ENCODE results near the gene CACNA1B. TPM values are rescaled to one million over a fixed set of nuclear protein-coding genes. Genes with fewer than 3 reads are reported as not detected.

CACNA1B gene
- total and polyA plus RNA-seq, 2 donors (not counting 1 experiment from before 2014, with no cell fraction given): 0.15 TPM; not detected in 1

DNA sequence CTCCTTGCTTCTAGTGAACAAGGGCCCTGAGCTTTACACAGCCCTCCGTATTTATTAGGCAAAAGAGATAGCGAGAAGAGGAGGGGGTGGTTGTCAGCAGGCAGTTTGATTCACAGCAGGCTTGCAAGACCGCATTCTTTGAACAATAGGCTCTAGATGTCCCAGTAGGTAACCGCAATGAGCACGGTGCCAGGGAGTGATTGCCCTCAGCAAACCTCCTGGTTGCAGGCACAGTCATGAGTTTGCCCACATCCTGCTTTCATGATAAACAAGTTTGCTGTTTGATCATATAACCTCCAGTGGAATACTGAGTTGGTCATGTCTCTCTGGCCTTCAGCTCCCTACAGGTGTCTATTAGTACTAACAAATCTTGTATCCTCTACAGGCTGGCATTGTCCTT lies 66.1 kb downstream of the CACNA1B start:
- Mint-ChIP-seq H3K9me3 (ENCODE audit: insufficient read depth) (peaks cover 10% of the 10 kb centered on the region), H3K27ac (no peak overlapping the region), H3K27me3 (peaks cover under 1% of the 10 kb centered on the region)

DNA sequence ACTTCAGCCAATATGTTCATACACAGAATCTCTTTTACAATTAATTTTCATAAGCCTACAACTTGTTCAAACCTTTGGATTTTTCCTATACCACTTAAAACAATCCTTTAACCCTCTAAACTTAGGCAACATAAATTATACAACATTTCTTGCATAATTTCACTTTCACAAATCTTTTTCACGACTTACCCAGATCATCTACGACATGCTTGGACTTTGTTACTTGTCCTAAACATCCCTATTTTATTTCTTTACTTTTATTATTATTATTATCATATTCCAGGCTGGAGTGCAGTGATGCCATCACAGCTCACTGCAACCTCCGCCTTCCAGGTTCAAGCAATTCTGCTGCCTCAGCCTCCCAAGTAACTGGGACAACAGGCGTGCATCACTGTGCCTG lies 68.0 kb downstream of the CACNA1B start:
- intact Hi-C loops (cut with micrococcal nuclease): no loop called here
- ChIA-PET POLR2A (no interaction called here), CTCF (no interaction called here)
- H2AFZ ChIP-seq (ENCODE audit: insufficient read depth, low read depth, low read length, poor library complexity, severe bottlenecking): no peak overlapping the region
- DNase-seq (no peak), ATAC-seq (ENCODE audit: low read depth) (no peak)
- no peak for TF ChIP-seq EZH2 (IDR thresholded peaks at IDR 0.05; ENCODE audit: borderline replicate concordance, insufficient read depth, low read depth, low read length, poor library complexity, severe bottlenecking)
- TF ChIP-seq, protein P1, sequence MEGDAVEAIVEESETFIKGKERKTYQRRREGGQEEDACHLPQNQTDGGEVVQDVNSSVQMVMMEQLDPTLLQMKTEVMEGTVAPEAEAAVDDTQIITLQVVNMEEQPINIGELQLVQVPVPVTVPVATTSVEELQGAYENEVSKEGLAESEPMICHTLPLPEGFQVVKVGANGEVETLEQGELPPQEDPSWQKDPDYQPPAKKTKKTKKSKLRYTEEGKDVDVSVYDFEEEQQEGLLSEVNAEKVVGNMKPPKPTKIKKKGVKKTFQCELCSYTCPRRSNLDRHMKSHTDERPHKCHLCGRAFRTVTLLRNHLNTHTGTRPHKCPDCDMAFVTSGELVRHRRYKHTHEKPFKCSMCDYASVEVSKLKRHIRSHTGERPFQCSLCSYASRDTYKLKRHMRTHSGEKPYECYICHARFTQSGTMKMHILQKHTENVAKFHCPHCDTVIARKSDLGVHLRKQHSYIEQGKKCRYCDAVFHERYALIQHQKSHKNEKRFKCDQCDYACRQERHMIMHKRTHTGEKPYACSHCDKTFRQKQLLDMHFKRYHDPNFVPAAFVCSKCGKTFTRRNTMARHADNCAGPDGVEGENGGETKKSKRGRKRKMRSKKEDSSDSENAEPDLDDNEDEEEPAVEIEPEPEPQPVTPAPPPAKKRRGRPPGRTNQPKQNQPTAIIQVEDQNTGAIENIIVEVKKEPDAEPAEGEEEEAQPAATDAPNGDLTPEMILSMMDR (IDR thresholded peaks at IDR 0.05): no peak
- no peak overlapping the region for H3K4me2 ChIP-seq (replicated peaks; ENCODE audit: low read depth, low read length, poor library complexity, severe bottlenecking)
- H3K4me3 Mint-ChIP-seq: no peak overlapping the region
- H3K9me3 Mint-ChIP-seq (ENCODE audit: insufficient read depth): peaks cover 10% of the 10 kb centered on the region
- no peaks in the 10 kb centered on the region for H4K20me1 ChIP-seq (ENCODE audit: control insufficient read depth, insufficient read depth, low read length, poor library complexity, severe bottlenecking)
- H3K4me3 ChIP-seq (ENCODE audit: control extremely low read depth in 1 of 5, extremely low read depth in 1 of 5, insufficient read depth in 1 of 5, low read depth in 2 of 5, low read length in 4 of 5): no peak overlapping the region
- peaks cover 0 to 36% (median 28%) of the 10 kb centered on the region in 3 donors for H3K9me3 ChIP-seq (ENCODE audit: control extremely low read depth in 1 of 3, control insufficient read depth in 2 of 3, insufficient read depth in 1 of 3, low read length in 2 of 3)
- H3K4me1 Mint-ChIP-seq: no peaks in the 10 kb centered on the region
- no peaks in the 10 kb centered on the region for H3K79me2 ChIP-seq (ENCODE audit: control insufficient read depth, insufficient read depth, low read length)
- no peaks in the 10 kb centered on the region for H3K27me3 ChIP-seq (replicated peaks in 1 of 4; ENCODE audit: control extremely low read depth in 1 of 4, control insufficient read depth in 3 of 4, insufficient read depth in 4 of 4, low read length in 3 of 4)
- H3K27ac Mint-ChIP-seq: no peak overlapping the region
- WGBS (ENCODE audit: insufficient coverage): 100% methylated on average over 2 of the region's 4 CpGs
- no peaks in the 10 kb centered on the region for H3K4me1 ChIP-seq (ENCODE audit: control insufficient read depth in 2 of 2, insufficient read depth in 2 of 2, low read length in 2 of 2)
- no peaks in the 10 kb centered on the region for H3K27me3 Mint-ChIP-seq
- no peak overlapping the region for H3K27ac ChIP-seq (ENCODE audit: low read length in 2 of 2)
- H3K9ac ChIP-seq (ENCODE audit: low read length): no peak overlapping the region
- H3K36me3 ChIP-seq (replicated peaks in 1 of 2; ENCODE audit: control extremely low read depth in 1 of 2, control insufficient read depth in 1 of 2, extremely low read depth in 1 of 2, insufficient read depth in 2 of 2, low read length in 1 of 2): no peaks in the 10 kb centered on the region

More for the DNA sequence above, 66.1 kb downstream of the CACNA1B start:
- no peaks in the 10 kb centered on the region for H3K4me1 Mint-ChIP-seq
- no peaks in the 10 kb centered on the region for H3K36me3 ChIP-seq (replicated peaks in 1 of 2; ENCODE audit: control extremely low read depth in 1 of 2, control insufficient read depth in 1 of 2, extremely low read depth in 1 of 2, insufficient read depth in 2 of 2, low read length in 1 of 2)
- H3K9ac ChIP-seq (ENCODE audit: low read length): no peak overlapping the region
- H2AFZ ChIP-seq (ENCODE audit: insufficient read depth, low read depth, low read length, poor library complexity, severe bottlenecking): no peak overlapping the region
- CTCF ChIA-PET: no interaction called here
- no peak for DNase-seq
- H3K27ac ChIP-seq (ENCODE audit: low read length in 2 of 2): no peak overlapping the region
- no peaks in the 10 kb centered on the region for H3K27me3 ChIP-seq (replicated peaks in 1 of 4; ENCODE audit: control extremely low read depth in 1 of 4, control insufficient read depth in 3 of 4, insufficient read depth in 4 of 4, low read length in 3 of 4)
- POLR2A ChIA-PET: no interaction called here
- no peaks in the 10 kb centered on the region for H3K79me2 ChIP-seq (ENCODE audit: control insufficient read depth, insufficient read depth, low read length)
- no peak for ATAC-seq (ENCODE audit: low read depth)
- H3K4me2 ChIP-seq (replicated peaks; ENCODE audit: low read depth, low read length, poor library complexity, severe bottlenecking): no peak overlapping the region
- intact Hi-C loops (cut with micrococcal nuclease): no loop called here
- no peak overlapping the region for H3K4me3 Mint-ChIP-seq
- no peaks in the 10 kb centered on the region for H3K4me1 ChIP-seq (ENCODE audit: control insufficient read depth in 2 of 2, insufficient read depth in 2 of 2, low read length in 2 of 2)
- TF ChIP-seq, protein P1 (IDR thresholded peaks at IDR 0.05): no peak
- no peak for TF ChIP-seq EZH2 (IDR thresholded peaks at IDR 0.05; ENCODE audit: borderline replicate concordance, insufficient read depth, low read depth, low read length, poor library complexity, severe bottlenecking)
- H4K20me1 ChIP-seq (ENCODE audit: control insufficient read depth, insufficient read depth, low read length, poor library complexity, severe bottlenecking): no peaks in the 10 kb centered on the region
- 94% methylated on average over 5 of the region's 5 CpGs for WGBS (ENCODE audit: insufficient coverage)
- peaks cover 0 to 30% (median 28%) of the 10 kb centered on the region in 3 donors for H3K9me3 ChIP-seq (ENCODE audit: control extremely low read depth in 1 of 3, control insufficient read depth in 2 of 3, insufficient read depth in 1 of 3, low read length in 2 of 3)
- H3K4me3 ChIP-seq (ENCODE audit: control extremely low read depth in 1 of 5, extremely low read depth in 1 of 5, insufficient read depth in 1 of 5, low read depth in 2 of 5, low read length in 4 of 5): no peak overlapping the region
